ENCODE data around the gene ALG3. TPM values are rescaled to one million over a fixed set of nuclear protein-coding genes. Genes with fewer than 3 reads are reported as not detected.

ALG3 gene
- total RNA-seq (2021; ENCODE audit: unreplicated experiment) (72.7 TPM), Bru-seq, nascent RNA (percentile 77 among the genes with signal in this experiment), BruChase-seq, experiment 1, labeled RNA remaining after a 2-hour chase (percentile 73 among the genes with signal in this experiment), BruChase-seq, experiment 2, labeled RNA remaining after a 6-hour chase (percentile 84 among the genes with signal in this experiment)
- polyA plus RNA-seq (2012; ENCODE audit: insufficient read length), result 73.2 TPM
- long read RNA-seq, transcript ALG3-205 (9 exons, 1,533 nt), result minor isoform, 5 of 133 reads
- long read RNA-seq, transcript ALG3-201 (9 exons, 1,528 nt), result major isoform, 64 of 133 reads
- long read RNA-seq, partial matches to known transcripts, result 0 of 133 reads
- long read RNA-seq, other reads (novel, unspliced or antisense), result 63 of 133 reads

DNA sequence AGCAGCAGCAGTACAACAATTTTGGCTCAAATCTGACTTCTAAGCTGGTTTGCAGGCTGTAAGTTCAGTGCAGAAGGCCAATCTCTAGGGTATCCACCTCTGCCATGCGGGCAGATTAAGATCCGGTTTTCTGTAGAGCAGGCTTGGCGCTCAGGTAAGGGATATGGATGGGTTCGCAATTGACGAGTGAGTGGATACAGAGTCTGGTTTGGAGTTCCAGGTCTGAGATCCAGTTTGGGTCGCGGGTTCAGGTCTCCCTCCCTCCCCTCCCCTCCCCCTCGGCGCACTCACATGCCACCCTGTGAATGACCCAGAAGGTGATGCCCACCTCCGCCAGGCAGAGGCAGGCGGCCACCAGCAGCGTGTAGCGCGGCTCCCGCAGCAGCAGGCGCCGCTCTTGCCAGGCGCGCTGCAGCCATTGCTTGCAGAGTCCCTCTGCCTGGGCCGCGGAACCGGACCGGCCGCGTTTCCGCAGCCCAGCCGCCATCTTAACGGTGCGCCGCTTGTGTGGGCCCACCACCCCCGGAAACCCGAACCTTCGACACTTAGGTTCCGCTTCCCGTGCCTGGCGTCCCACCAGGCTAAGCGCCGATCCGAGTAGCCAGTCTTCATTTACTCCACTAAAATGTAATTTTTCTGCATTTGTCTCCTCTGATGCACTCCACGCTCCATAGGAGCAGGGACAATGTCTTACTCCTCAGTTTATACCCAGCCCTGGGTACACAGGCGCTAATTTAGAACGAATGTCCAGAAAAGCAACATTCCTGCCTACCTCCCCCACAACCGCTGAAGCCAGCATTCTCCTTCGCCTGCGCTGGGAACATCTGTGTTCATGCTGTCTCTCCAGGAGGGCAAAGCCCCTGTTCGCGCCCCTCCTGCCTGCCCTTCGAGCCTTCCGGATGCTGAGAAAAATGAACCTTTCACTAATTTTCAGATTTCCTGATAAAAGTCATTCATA is at the start of gene ALG3:
Gene ALG3 (minus strand): TSS at position 509 of the 958 bp plus-strand sequence. CDS start 22 bp downstream, at position 487.
- ATAC-seq (peak; percentile 76), DNase-seq (ENCODE audit: low read depth, low spot score) (peak; percentile 36)
- ChIA-PET POLR2A (no interaction called here), CTCF (interaction anchor here (1.4 kb wide), 1 partner anchor 12 kb away, joined by 3 read pairs; no protein-coding TSS in a partner anchor)
- peak within 1 kb of the TSS; percentile 100 for H3K27ac ChIP-seq (ENCODE audit: low read length)
- 0 out of 2 replicates have a peak, but pooled peaks cover 5% of the 10 kb centered on the region for H3K4me1 ChIP-seq (ENCODE audit: control insufficient read depth, insufficient read depth, low read length)
- no peaks in the 10 kb centered on the region for H3K27me3 ChIP-seq (ENCODE audit: control insufficient read depth, insufficient read depth, low read length)
- H3K36me3 ChIP-seq (ENCODE audit: control insufficient read depth, insufficient read depth, low read length), result peaks cover 2% of the 10 kb centered on the region; the same call in 1 of the 2 replicates
- H3K4me3 ChIP-seq (ENCODE audit: low read depth in 2 of 2, low read length in 2 of 2), result peak within 1 kb of the TSS; percentile 92 to 96
- TF ChIP-seq, protein P1, sequence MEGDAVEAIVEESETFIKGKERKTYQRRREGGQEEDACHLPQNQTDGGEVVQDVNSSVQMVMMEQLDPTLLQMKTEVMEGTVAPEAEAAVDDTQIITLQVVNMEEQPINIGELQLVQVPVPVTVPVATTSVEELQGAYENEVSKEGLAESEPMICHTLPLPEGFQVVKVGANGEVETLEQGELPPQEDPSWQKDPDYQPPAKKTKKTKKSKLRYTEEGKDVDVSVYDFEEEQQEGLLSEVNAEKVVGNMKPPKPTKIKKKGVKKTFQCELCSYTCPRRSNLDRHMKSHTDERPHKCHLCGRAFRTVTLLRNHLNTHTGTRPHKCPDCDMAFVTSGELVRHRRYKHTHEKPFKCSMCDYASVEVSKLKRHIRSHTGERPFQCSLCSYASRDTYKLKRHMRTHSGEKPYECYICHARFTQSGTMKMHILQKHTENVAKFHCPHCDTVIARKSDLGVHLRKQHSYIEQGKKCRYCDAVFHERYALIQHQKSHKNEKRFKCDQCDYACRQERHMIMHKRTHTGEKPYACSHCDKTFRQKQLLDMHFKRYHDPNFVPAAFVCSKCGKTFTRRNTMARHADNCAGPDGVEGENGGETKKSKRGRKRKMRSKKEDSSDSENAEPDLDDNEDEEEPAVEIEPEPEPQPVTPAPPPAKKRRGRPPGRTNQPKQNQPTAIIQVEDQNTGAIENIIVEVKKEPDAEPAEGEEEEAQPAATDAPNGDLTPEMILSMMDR (IDR thresholded peaks at IDR 0.05), result no peak
- peak; percentile 89 for TF ChIP-seq POLR2AphosphoS5 (IDR thresholded peaks at IDR 0.05; ENCODE audit: low read depth, low read length)
- no peak for TF ChIP-seq TCF7L2 (IDR thresholded peaks at IDR 0.05; ENCODE audit: low read depth, low read length)
- TF ChIP-seq, protein P2, sequence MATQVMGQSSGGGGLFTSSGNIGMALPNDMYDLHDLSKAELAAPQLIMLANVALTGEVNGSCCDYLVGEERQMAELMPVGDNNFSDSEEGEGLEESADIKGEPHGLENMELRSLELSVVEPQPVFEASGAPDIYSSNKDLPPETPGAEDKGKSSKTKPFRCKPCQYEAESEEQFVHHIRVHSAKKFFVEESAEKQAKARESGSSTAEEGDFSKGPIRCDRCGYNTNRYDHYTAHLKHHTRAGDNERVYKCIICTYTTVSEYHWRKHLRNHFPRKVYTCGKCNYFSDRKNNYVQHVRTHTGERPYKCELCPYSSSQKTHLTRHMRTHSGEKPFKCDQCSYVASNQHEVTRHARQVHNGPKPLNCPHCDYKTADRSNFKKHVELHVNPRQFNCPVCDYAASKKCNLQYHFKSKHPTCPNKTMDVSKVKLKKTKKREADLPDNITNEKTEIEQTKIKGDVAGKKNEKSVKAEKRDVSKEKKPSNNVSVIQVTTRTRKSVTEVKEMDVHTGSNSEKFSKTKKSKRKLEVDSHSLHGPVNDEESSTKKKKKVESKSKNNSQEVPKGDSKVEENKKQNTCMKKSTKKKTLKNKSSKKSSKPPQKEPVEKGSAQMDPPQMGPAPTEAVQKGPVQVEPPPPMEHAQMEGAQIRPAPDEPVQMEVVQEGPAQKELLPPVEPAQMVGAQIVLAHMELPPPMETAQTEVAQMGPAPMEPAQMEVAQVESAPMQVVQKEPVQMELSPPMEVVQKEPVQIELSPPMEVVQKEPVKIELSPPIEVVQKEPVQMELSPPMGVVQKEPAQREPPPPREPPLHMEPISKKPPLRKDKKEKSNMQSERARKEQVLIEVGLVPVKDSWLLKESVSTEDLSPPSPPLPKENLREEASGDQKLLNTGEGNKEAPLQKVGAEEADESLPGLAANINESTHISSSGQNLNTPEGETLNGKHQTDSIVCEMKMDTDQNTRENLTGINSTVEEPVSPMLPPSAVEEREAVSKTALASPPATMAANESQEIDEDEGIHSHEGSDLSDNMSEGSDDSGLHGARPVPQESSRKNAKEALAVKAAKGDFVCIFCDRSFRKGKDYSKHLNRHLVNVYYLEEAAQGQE (IDR thresholded peaks at IDR 0.05; ENCODE audit: insufficient read depth in 1 of 2, low read depth in 2 of 2, low read length in 1 of 2), result peak; percentile 48 to 65; a peak in 1 of 4 replicates
- TF ChIP-seq SIN3A (IDR thresholded peaks at IDR 0.05; ENCODE audit: borderline replicate concordance, insufficient read depth, low read depth, low read length), result peak; percentile 97; the same call in 1 of the 2 replicates
- intact Hi-C loops (cut with micrococcal nuclease; ENCODE audit: unreplicated experiment) (no loop called here), in situ Hi-C loops (cut with HindIII; ENCODE audit: low pct_unique_long_range_greater_than_20kb, low sequenced_read_pairs) (no loop called here)
- H3K9me3 ChIP-seq (ENCODE audit: control insufficient read depth, insufficient read depth, low read depth, low read length), result no peaks in the 10 kb centered on the region
- BruUV-seq (replicated peaks), result no TSS peak

DNA sequence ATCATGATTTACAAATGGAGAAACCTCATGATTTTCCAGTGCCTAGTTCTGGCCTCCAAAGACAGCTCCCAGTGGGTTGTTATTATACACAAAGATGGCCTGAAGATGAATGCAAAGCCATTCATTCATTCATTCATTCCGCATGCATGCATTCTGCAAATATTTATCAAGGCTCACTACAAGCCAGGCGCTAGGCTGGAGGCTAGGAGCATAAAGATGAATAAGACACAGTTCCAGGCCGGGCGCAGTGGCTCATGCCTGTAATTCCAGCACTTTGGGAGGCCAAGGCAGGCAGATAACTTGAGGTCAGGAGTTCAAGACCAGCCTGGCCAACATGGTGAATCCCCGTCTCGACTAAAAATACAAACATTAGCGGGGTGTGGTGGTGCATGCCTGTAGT is 47.9 kb upstream of the ALG3 start:
- ChIA-PET CTCF (no interaction called here), POLR2A (no interaction called here)
- in situ Hi-C loops (cut with HindIII; ENCODE audit: low pct_unique_long_range_greater_than_20kb, low sequenced_read_pairs), result no loop called here
- peaks cover 8% of the 10 kb centered on the region; the same call in 1 of the 2 replicates for H3K4me1 ChIP-seq (ENCODE audit: control insufficient read depth, insufficient read depth, low read length)
- ATAC-seq, result no peak
- intact Hi-C loops (cut with micrococcal nuclease; ENCODE audit: unreplicated experiment), result no loop called here
- H3K9me3 ChIP-seq (ENCODE audit: control insufficient read depth, insufficient read depth, low read depth, low read length), result no peaks in the 10 kb centered on the region
- H3K36me3 ChIP-seq (ENCODE audit: control insufficient read depth, insufficient read depth, low read length), result peaks cover 19% of the 10 kb centered on the region
- no peak overlapping the region for H3K4me3 ChIP-seq (ENCODE audit: low read depth in 2 of 2, low read length in 2 of 2)
- DNase-seq (ENCODE audit: low read depth, low spot score), result no peak
- TF ChIP-seq, protein P2 (IDR thresholded peaks at IDR 0.05; ENCODE audit: insufficient read depth in 1 of 2, low read depth in 2 of 2, low read length in 1 of 2), result no peak
- TF ChIP-seq TCF7L2 (IDR thresholded peaks at IDR 0.05; ENCODE audit: low read depth, low read length) (no peak), SIN3A (IDR thresholded peaks at IDR 0.05; ENCODE audit: borderline replicate concordance, insufficient read depth, low read depth, low read length) (no peak), POLR2AphosphoS5 (IDR thresholded peaks at IDR 0.05; ENCODE audit: low read depth, low read length) (no peak)
- TF ChIP-seq, protein P1 (IDR thresholded peaks at IDR 0.05), result no peak
- BruUV-seq (replicated peaks), result no TSS peak
- H3K27ac ChIP-seq (ENCODE audit: low read length), result no peak overlapping the region
- no peaks in the 10 kb centered on the region for H3K27me3 ChIP-seq (ENCODE audit: control insufficient read depth, insufficient read depth, low read length)

All from Panc1 (cell line).